HG03457 (cell line): ENCODE measurements around the gene TIMMDC1.

ENCODE experiments used
- ATAC-seq: cut with Tn5 transposase; IDR thresholded peaks from one replicate; pipeline ENCODE4 v1.9.1; 2021; ENCODE audit warnings: moderate number of reproducible peaks; ENCODE audit not compliant: unreplicated experiment

The TIMMDC1 gene

GRCh38 chr3:119498186-119499011, at the start of gene TIMMDC1:
TIMMDC1 (plus strand) TSS chr3:119498547; CDS start chr3:119498734, 187 bp downstream.
- peak; percentile 97 for ATAC-seq

DNA sequence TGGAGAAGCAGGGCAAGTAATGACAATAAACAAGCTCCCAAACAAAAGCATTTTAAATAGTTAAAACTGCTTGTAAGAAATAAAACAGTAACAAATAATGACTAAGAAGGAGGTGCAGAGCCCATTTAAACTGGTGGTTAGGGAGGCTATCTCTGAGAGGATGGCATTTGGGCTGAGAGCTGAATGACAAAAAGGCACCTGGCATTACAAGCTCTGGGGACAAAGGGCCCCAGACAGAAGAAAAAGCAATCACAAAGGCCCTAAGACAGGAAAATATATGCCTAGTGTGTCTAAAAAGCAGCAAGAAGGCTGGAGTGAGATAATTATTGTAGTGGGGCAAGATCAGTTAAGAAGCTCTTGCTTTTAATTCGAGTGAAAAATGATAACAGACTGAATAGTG, 44.5 kb upstream of the TIMMDC1 start:
- no peak for ATAC-seq

DNA sequence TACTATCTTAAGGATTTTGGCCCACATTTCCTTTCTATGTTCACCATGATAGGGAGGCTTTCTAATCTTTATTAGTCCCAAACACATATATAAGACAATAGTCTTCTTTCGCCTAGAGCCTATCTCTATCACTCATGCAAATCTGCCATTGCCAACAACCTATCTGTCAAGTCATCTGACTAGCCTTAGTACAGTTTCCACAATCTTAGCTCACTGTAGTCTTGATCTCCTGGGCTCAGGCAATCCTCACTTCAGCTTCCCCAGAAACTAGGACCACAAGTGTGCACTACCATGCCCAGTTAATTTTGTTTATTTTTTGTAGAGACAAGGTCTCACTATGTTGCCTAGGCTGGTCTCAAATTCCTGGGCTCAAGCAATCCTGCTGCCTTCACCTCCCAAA, 41.9 kb upstream of the TIMMDC1 start:
- no peak for ATAC-seq

DNA sequence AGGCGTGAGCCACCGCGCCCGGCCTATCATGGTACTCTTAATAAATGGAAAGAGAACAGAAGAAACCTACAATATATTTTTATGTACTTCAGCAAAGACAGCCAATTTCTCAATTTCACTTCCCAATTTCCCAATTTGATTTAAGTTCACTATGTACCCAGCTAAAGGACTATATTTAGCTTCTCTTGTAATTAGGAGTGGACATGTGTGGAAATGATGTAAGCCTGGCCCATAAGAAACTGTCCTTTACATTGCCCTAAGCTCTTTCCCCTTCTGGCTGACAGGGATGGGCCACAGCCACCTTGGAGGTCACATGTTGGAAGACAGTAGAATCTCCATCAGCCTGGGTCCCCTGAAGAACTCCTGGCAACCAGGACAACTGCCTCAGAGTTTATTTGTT, 41.1 kb upstream of the TIMMDC1 start:
- ATAC-seq: no peak

GRCh38 chr3:119463171-119464169, 34.9 kb upstream of the TIMMDC1 start, which contains the start of gene TMEM39A:
TMEM39A (minus strand) TSS chr3:119463615; CDS start chr3:119462074, 1,541 bp downstream.
- peak; percentile 84 for ATAC-seq

GRCh38 chr3:119468041-119468440, 30.3 kb upstream of the TIMMDC1 start:
- ATAC-seq: no peak

DNA sequence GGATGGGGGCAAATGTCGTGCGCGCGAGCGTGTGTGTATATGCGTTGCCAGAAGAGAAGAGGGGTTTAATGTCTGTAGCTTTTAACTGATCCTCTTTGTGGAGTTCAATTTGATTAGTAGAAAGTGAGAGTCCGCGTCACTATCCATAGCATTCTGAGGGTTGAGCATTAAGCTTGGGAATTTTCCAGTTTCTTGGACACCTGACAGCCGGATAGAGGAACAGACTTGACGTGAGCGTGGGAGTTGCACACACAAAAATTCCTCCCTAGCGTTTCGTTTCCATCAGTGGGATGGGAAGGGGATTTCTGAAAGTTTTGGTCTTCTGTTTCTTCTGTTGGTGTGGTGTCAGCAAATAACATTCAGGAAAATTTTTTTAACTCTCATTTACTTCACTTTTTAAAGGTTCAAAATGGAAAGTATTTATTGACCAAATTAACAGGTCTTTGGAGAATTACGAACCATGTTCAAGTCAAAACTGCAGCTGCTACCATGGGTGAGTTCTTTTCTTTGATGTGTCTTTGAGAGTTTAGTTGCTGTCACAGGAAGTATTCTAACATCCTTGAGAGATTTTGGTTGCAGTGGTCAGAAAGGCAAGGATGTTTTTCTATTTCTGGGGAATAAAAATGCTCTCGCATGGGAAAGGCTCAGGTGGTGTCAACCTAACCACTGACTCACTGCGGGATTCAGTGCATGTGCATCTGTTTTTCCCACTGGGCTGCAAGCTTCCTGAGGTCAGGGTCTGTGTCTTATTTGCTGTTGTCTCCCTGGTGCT, 28.7 kb upstream of the TIMMDC1 start:
- no peak for ATAC-seq

DNA sequence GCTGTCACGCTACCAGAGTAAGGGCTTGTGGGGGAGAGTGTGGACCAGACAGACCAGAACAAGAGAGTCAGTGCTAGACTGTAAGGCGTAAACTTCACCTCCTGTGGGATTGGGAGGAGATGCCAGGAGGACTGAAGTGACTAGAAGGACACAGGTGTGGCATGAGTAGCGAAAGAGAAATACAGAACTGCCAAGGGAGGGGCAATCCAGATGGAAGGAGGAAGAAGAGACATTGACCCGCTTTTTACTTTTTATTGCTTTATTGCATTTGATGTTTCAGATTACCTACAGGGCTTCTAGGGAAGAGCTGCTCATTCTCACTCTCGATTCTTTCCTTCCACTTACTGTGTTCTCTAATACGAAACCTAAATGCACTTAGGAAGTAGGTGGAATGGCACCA, 27.5 kb upstream of the TIMMDC1 start:
- ATAC-seq: no peak

- no peak for ATAC-seq
Observed at GRCh38 chr3:119481079-119481478, 17.3 kb upstream of the TIMMDC1 start.

DNA sequence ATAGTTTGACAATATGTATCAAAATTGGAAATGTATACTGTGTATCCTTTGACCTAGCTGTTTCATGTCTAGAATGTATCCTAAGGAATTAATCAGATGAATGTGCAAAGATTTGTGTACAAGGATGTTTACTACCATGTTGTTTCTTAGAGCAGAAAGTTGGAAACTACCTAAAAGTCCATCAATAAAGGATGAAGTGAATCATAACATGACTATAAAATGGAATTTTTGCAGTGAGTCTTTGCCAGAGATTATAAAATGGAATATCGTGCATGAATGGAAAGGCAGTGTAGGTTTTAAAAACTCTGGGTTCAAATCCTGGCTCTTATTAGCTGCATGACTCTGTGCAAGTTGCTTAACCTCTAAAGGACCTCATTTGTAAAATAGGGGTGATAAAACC, 15.2 kb upstream of the TIMMDC1 start:
- no peak for ATAC-seq

GRCh38 chr3:119485563-119485962, 12.8 kb upstream of the TIMMDC1 start:
- no peak for ATAC-seq

DNA sequence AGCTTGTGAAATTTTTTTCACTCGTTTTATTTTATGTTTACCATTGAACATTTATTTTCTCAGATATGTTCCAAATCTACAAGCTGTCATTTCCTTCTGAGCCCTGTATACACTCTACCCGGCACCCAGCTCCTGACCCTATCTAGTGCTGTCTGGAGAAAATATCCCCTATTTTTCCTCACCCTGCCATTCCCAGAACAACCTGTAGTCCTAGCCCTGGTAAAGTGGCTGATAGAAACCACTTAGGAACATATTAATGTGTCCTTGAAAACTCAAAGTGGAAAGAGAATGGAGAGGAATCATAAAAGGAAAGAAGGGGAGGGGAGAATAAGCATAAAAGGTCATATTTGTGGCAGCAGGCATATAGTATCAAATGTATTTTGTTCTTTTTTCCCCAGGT, 8.2 kb upstream of the TIMMDC1 start:
- ATAC-seq: no peak

GRCh38 chr3:119492128-119492527, 6.2 kb upstream of the TIMMDC1 start:
- no peak for ATAC-seq

DNA sequence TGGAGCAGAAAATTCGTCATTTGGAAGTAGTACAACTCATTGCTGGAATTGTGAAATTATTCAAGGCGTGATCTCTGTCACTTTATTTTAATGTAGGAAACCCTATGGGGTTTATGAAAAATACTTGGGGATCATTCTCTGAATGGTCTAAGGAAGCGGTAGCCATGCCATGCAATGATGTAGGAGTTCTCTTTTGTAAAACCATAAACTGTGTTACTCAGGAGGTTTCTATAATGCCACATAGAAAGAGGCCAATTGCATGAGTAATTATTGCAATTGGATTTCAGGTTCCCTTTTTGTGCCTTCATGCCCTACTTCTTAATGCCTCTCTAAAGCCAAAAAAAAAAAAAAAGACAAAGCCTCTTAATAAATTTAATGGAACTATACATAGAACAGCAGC, 5.5 kb upstream of the TIMMDC1 start:
- no peak for ATAC-seq

DNA sequence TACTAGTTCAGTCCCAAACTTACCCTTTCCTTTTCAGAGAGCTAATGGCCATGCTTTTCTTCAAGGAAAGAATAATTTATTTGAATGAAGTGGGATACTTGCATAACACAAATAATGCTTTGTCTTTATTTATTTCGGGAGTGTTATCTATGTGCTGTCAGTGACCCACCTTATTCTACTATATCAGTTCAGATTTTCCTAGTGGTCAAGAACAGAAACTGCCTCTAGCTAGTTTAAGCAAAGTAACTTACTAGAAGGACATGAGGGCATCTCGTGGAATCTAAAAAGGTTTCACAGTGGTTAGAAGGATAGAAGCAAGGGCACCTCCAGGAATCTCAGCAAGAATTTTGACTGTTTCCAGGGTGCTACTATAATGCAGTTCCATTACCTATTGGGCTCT, 3.8 kb upstream of the TIMMDC1 start:
- ATAC-seq: no peak

DNA sequence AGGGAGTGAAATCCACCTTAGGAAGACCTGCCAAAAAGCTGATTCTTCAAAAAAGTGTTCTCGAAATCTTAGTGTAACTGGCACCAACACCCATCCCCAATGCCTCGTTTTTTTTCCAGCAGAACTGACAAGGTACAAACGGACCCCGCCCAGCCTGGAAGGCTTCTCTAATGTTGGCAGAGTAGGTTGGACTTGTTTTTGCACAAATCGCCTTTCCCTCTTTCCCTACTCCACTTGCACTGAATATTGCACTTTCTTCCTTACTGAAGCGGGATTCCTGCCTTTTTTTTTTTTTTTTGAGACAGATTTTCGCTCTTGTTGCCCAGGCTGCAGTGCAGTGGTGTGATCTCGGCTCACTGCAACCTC, 544 bp upstream of the TIMMDC1 start:
- no peak for ATAC-seq

- no peak for ATAC-seq
Observed at GRCh38 chr3:119500265-119500664, 1.9 kb downstream of the TIMMDC1 start.

DNA sequence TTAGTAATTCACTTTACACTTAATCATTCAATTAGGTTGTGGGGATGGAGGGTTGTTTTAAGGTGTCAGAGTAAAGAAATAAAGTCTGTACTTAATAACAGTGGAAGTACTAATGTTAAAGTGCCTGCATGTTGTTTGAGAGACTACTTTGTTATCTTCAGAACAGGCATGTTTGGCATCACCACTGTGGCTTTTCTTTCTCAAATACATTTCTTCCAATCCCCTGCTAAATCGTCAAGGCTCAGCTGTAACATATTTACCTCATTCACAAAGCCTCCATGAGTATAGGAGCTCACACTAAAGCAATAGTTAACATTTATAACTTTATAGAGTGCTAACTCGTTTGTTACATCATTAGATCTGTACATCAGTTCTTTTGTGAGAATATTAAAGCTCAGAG, 2.6 kb downstream of the TIMMDC1 start:
- ATAC-seq: no peak

- no peak for ATAC-seq
Observed at GRCh38 chr3:119506631-119507030, 8.3 kb downstream of the TIMMDC1 start.

DNA sequence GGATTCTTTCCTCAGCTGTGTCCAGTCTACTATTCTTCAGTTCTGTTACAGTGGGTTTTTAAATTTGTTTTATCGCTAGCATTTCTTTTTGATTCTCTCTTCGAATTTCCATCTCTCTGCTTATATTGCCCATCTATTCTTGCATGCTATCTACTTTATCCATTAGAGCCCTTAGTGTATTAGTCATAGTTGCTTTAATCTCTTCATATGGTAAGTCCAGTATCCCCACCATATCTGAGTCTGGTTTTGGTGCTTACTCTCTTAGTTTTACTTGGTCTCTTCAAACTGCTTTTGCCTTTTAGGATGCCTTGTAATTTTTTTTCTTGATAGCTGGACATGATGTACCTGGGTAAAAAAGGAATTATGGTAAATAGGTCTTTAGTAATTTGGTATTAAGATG, 9.1 kb downstream of the TIMMDC1 start:
- no peak for ATAC-seq
